Prostate gland (tissue), 2 donors: ENCODE data around the gene NEDD4L.

ENCODE experiments used
- POLR2AphosphoS5 ChIP-seq: sonication (generic); formaldehyde crosslinking; IDR thresholded peaks from one replicate; pipeline ENCODE4 v1.6.1; 2017; ENCODE audit warnings: antibody characterized with exemption
- TF ChIP-seq, protein P1 (sequence below), 4 experiments: fragments of 200-600 bp in 2 of 4; fragments of 450-650 bp in 2 of 4; sonication (generic) in 2 of 4; IDR thresholded peaks; 1 replicate in 3 of 4; 2 replicates in 1 of 4; pipeline ENCODE4 v1.5.1; 2016 to 2019; ENCODE audit warnings: antibody characterized with exemption in 4 of 4, mild to moderate bottlenecking in 2 of 4, moderate library complexity in 2 of 4

DNA sequence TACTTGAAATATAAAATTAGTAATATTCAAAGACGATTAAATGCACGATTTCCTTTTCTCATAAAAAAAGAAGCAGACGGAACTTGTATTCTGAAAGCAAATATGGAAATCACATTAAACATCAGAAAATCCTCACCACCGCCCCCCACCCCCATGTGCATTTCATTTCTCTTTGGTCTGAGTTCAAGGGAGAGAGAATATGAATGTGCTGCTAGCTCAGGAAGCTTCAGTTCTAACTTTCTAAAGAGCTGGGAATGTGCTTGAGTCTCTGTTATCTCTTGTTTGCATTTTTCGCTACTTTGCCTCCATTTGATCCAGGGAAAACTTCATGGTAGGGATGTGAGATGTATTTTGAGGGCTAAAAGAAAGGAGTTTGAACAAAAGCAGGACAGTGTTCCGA is 143.6 kb downstream of the NEDD4L start:
- TF ChIP-seq, protein P1, sequence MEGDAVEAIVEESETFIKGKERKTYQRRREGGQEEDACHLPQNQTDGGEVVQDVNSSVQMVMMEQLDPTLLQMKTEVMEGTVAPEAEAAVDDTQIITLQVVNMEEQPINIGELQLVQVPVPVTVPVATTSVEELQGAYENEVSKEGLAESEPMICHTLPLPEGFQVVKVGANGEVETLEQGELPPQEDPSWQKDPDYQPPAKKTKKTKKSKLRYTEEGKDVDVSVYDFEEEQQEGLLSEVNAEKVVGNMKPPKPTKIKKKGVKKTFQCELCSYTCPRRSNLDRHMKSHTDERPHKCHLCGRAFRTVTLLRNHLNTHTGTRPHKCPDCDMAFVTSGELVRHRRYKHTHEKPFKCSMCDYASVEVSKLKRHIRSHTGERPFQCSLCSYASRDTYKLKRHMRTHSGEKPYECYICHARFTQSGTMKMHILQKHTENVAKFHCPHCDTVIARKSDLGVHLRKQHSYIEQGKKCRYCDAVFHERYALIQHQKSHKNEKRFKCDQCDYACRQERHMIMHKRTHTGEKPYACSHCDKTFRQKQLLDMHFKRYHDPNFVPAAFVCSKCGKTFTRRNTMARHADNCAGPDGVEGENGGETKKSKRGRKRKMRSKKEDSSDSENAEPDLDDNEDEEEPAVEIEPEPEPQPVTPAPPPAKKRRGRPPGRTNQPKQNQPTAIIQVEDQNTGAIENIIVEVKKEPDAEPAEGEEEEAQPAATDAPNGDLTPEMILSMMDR (IDR thresholded peaks at IDR 0.05): no peak
- no peak for TF ChIP-seq POLR2AphosphoS5
